Measurements from ENCODE around the gene MED13L. TPM values are rescaled to one million over a fixed set of nuclear protein-coding genes. Genes with fewer than 3 reads are reported as not detected.

The MED13L gene
- total and polyA plus RNA-seq, 2 of the 4 experiments (the other 2 are of a cell fraction): 17.9 to 49.1 TPM

DNA sequence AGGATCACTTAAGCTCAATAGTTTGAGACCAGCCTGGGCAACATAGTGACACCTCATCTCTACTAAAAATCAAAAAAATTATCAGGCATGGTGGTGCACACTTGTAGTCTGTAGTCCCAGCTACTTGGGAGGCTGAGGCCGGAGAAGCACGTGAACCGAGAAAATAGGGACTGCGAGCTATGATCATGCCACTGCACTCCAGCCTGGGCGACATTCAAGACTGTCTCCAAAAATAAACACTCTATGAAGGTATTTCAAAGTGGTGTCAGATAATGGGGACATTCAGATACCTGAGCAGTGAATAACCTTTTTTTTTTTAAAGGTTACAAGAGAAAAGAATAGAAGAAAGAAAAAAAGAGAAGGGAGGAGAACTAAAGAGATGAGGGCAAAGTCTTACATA, 98.1 kb downstream of the MED13L start:
- H3K36me3 ChIP-seq (ENCODE audit: control insufficient read depth, insufficient read depth, low read length): no peaks in the 10 kb centered on the region
- DNase-seq (no peak), ATAC-seq (ENCODE audit: low read depth) (no peak)
- peaks cover 6% of the 10 kb centered on the region for H3K9me1 ChIP-seq (ENCODE audit: insufficient read depth, low read length)
- no peak overlapping the region for H4K5ac ChIP-seq (ENCODE audit: low read depth, low read length)
- H3K23ac ChIP-seq (ENCODE audit: low read depth, low read length): no peak overlapping the region
- H3K18ac ChIP-seq (ENCODE audit: low read depth, low read length): no peak overlapping the region
- no peak for TF ChIP-seq MAZ (IDR thresholded peaks at IDR 0.05; ENCODE audit: borderline replicate concordance, low read depth, low read length)
- TF ChIP-seq NFE2L2 (IDR thresholded peaks at IDR 0.05; ENCODE audit: low read depth, low read length): no peak
- no peak for TF ChIP-seq MXI1 (IDR thresholded peaks at IDR 0.05; ENCODE audit: borderline replicate concordance, low read depth, low read length)
- TF ChIP-seq CHD1 (IDR thresholded peaks at IDR 0.05; ENCODE audit: low read depth, low read length): no peak
- no peak for TF ChIP-seq FOS (IDR thresholded peaks at IDR 0.05; ENCODE audit: low read depth, low read length)
- TF ChIP-seq BHLHE40 (IDR thresholded peaks at IDR 0.05; ENCODE audit: low read depth, low read length): no peak
- no peak for TF ChIP-seq SMC3 (IDR thresholded peaks at IDR 0.05; ENCODE audit: low read depth, low read length)
- TF ChIP-seq, protein P1, sequence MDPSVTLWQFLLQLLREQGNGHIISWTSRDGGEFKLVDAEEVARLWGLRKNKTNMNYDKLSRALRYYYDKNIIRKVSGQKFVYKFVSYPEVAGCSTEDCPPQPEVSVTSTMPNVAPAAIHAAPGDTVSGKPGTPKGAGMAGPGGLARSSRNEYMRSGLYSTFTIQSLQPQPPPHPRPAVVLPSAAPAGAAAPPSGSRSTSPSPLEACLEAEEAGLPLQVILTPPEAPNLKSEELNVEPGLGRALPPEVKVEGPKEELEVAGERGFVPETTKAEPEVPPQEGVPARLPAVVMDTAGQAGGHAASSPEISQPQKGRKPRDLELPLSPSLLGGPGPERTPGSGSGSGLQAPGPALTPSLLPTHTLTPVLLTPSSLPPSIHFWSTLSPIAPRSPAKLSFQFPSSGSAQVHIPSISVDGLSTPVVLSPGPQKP (IDR thresholded peaks at IDR 0.05; ENCODE audit: borderline replicate concordance, low read depth, low read length): no peak
- no peak for TF ChIP-seq RCOR1 (IDR thresholded peaks at IDR 0.05; ENCODE audit: insufficient replicate concordance, low read length)
- no peak for TF ChIP-seq MAFK (IDR thresholded peaks at IDR 0.05; ENCODE audit: low read depth, low read length)
- no peak for TF ChIP-seq RAD21 (IDR thresholded peaks at IDR 0.05; ENCODE audit: low read length)
- TF ChIP-seq, protein P2, sequence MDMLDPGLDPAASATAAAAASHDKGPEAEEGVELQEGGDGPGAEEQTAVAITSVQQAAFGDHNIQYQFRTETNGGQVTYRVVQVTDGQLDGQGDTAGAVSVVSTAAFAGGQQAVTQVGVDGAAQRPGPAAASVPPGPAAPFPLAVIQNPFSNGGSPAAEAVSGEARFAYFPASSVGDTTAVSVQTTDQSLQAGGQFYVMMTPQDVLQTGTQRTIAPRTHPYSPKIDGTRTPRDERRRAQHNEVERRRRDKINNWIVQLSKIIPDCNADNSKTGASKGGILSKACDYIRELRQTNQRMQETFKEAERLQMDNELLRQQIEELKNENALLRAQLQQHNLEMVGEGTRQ (IDR thresholded peaks at IDR 0.05; ENCODE audit: low read depth, low read length): no peak
- no peak for TF ChIP-seq CEBPB (IDR thresholded peaks at IDR 0.05; ENCODE audit: low read depth, low read length)
- TF ChIP-seq, protein P3, sequence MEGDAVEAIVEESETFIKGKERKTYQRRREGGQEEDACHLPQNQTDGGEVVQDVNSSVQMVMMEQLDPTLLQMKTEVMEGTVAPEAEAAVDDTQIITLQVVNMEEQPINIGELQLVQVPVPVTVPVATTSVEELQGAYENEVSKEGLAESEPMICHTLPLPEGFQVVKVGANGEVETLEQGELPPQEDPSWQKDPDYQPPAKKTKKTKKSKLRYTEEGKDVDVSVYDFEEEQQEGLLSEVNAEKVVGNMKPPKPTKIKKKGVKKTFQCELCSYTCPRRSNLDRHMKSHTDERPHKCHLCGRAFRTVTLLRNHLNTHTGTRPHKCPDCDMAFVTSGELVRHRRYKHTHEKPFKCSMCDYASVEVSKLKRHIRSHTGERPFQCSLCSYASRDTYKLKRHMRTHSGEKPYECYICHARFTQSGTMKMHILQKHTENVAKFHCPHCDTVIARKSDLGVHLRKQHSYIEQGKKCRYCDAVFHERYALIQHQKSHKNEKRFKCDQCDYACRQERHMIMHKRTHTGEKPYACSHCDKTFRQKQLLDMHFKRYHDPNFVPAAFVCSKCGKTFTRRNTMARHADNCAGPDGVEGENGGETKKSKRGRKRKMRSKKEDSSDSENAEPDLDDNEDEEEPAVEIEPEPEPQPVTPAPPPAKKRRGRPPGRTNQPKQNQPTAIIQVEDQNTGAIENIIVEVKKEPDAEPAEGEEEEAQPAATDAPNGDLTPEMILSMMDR (conservative IDR thresholded peaks at IDR 0.05; ENCODE audit: low read depth, low read length): no peak
- no peak for TF ChIP-seq RFX5 (IDR thresholded peaks at IDR 0.05; ENCODE audit: low read depth, low read length)
- no peak for TF ChIP-seq POLR2A (IDR thresholded peaks at IDR 0.05; ENCODE audit: low read depth, low read length)
- ChIA-PET CTCF (no interaction called here), POLR2A (ENCODE audit: unreplicated experiment) (no interaction called here)
- no peak overlapping the region for H3K27ac ChIP-seq (ENCODE audit: insufficient read depth, low read length)
- H3K4ac ChIP-seq (ENCODE audit: low read depth, low read length): no peak overlapping the region
- in situ Hi-C loops (cut with MboI; ENCODE audit: low sequenced_read_pairs) (no loop called here), dilution Hi-C loops (cut with HindIII; ENCODE audit: low sequenced_read_pairs, unreplicated experiment) (no loop called here), intact Hi-C loops (cut with micrococcal nuclease) (no loop called here)
- no peak overlapping the region for H3K14ac ChIP-seq (replicated peaks; ENCODE audit: low read depth, low read length)
- no peak overlapping the region for H3K56ac ChIP-seq (ENCODE audit: extremely low read depth, insufficient read depth, low read length)
- no peak overlapping the region for H2AK5ac ChIP-seq (ENCODE audit: low read depth, low read length)
- no CpG with 5 or more reads among the region's 5 CpGs for WGBS, 2 experiments (ENCODE audit: extremely low coverage in 2 of 2, insufficient read length in 1 of 2)
- no peak overlapping the region for H4K8ac ChIP-seq (ENCODE audit: low read depth in 2 of 2, low read length in 2 of 2)
- no peak overlapping the region for H2BK15ac ChIP-seq (ENCODE audit: low read depth, low read length)
- peaks cover 2% of the 10 kb centered on the region; the same call in 1 of the 2 replicates for H3K4me1 ChIP-seq (ENCODE audit: control insufficient read depth, insufficient read depth, low read length)
- H2AK9ac ChIP-seq (replicated peaks; ENCODE audit: low read depth, low read length, poor library complexity): no peak overlapping the region
- H2BK120ac ChIP-seq (ENCODE audit: low read depth, low read length): no peak overlapping the region
- H2BK20ac ChIP-seq (ENCODE audit: low read depth, low read length): no peak overlapping the region
- no peak overlapping the region for H4K91ac ChIP-seq (ENCODE audit: insufficient read depth, low read depth, low read length)
- no TSS peak for BruUV-seq (replicated peaks)
- no peaks in the 10 kb centered on the region for H3K27me3 ChIP-seq (ENCODE audit: control insufficient read depth, insufficient read depth, low read length)
- peaks cover 87% of the 10 kb centered on the region for H4K20me1 ChIP-seq (ENCODE audit: insufficient read depth, low read length)
- H2AFZ ChIP-seq (replicated peaks; ENCODE audit: low read length, poor library complexity): no peak overlapping the region
- no peak overlapping the region for H3K4me2 ChIP-seq (ENCODE audit: low read depth, low read length)
- no peak overlapping the region for H3K4me3 ChIP-seq (ENCODE audit: insufficient read depth, low read depth, low read length)
- no peak overlapping the region for H3K9ac ChIP-seq (ENCODE audit: low read depth, low read length)
- H3K9me3 ChIP-seq (ENCODE audit: control insufficient read depth, insufficient read depth, low read length): no peaks in the 10 kb centered on the region
- no peak overlapping the region for H2BK5ac ChIP-seq (ENCODE audit: low read depth, low read length, poor library complexity, severe bottlenecking)
- H3K79me1 ChIP-seq (ENCODE audit: low read depth in 1 of 2, low read length in 2 of 2): peaks cover 29 to 78% of the 10 kb centered on the region in 2 experiments; a peak in 3 of 4 replicates
